OCI-LY3 (cell line): Measurements from ENCODE around the gene OR2A1.
"Not testable (repeated sequence)": the region's sequence is repeated elsewhere in the genome, so short reads cannot be mapped to it uniquely, and the experiment has no call there.

Experiments used
- CTCF ChIP-seq: fragments of 200-600, 300-600 bp; sonication (generic); IDR thresholded peaks from 2 replicates; pipeline ENCODE4 v1.5.1; 2014; ENCODE audit warnings: antibody characterized with exemption, low read length, low read depth
- EZH2phosphoT487 ChIP-seq: fragments of 200-600 bp; shearing (Covaris generic); IDR thresholded peaks from 2 replicates; pipeline ENCODE4 v1.6.1; 2018; ENCODE audit warnings: antibody characterized with exemption, mixed run types, low read depth

GRCh38 chr7:144362061-144362460 is 49.8 kb downstream of the OR2A1 start:
- not testable (repeated sequence) for TF ChIP-seq CTCF, EZH2phosphoT487
